Left renal cortex interstitium (tissue), 4 donors: Measurements from ENCODE around the gene ARID4A. TPM values are rescaled to one million over a fixed set of nuclear protein-coding genes. Genes with fewer than 3 reads are reported as not detected.
A peak's percentile ranks its signal among the peaks of the same experiment; 100 is the strongest.
"Not testable (repeated sequence)": the region's sequence is repeated elsewhere in the genome, so short reads cannot be mapped to it uniquely, and the experiment has no call there.

ENCODE experiments used
- DNase-seq, 4 donors: peaks; one replicate each; pipeline ENCODE4 v3.0.0-alpha.2; 2013; ENCODE audit warnings: low read depth in 4 of 4, low spot score in 2 of 4, missing footprints in 1 of 4
- polyA plus RNA-seq, 4 donors: library from polyadenylated mRNA; unstranded; fragments of 120-200 nt; gene quantifications; one replicate each; pipeline ENCODE4 v1.2.1, GENCODE V29; 2013; ENCODE audit not compliant: insufficient read length in 4 of 4

Gene ARID4A
- polyA plus RNA-seq: 10 to 100 TPM; 25.4 to 37.2 (median 32.4) TPM

GRCh38 chr14:58298477-58299400 is at the start of gene ARID4A:
TSS of gene ARID4A (plus strand) at chr14:58298555. CDS start at chr14:58299855, 1,300 bp downstream.
- DNase-seq: peak in 3 of 4 donors; percentile 13 to 24 (median 13)

DNA sequence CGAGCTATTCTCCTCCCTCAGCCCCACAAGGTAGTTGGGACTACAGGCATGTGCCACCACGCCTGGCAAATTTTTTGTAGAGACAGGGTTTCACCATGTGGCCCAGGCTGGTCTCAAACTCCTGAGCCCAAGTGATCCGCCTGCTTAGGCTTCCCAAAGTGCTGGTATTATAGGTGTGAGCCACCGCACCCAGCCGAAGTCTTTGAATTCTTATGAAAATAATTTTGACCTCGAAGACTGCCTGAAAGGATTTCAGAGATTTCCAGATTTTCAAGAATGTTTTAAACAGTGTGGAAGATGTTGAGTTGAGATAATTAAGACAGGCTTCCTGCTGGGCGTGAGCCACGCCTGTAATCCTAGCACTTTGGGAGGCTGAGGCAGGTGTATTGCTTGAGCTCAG is 48.7 kb upstream of the ARID4A start:
- no peak for DNase-seq

GRCh38 chr14:58258156-58258555 is 40.2 kb upstream of the ARID4A start:
- DNase-seq: no peak

DNA sequence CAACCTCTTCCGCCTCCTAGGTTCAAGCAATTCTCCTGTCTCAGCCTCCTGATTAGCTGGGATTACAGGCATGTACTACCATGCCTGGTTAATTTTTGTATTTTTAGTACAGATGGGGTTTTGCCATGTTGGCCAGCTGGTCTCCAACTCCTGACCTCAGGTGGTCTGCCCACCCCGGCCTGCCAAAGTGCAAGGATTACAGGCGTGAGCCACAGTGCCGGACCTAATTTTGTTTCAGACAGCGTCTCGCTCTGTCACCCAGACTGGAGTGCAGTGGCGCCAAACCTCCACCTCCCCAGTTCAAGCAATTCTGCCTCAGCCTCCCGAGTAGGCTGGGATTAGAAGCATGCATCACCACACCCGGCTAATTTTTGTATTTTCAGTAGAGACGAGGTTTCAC is 36.4 kb upstream of the ARID4A start:
- not testable (repeated sequence) for DNase-seq

GRCh38 chr14:58265401-58265800 is 33.0 kb upstream of the ARID4A start:
- peak in 2 of 4 donors; percentile 26 to 36 for DNase-seq

GRCh38 chr14:58270628-58271027 is 27.7 kb upstream of the ARID4A start:
- DNase-seq: no peak

- no peak for DNase-seq
Observed at GRCh38 chr14:58272588-58273372, 25.6 kb upstream of the ARID4A start.

GRCh38 chr14:58274881-58275280 is 23.5 kb upstream of the ARID4A start:
- DNase-seq: no peak

DNA sequence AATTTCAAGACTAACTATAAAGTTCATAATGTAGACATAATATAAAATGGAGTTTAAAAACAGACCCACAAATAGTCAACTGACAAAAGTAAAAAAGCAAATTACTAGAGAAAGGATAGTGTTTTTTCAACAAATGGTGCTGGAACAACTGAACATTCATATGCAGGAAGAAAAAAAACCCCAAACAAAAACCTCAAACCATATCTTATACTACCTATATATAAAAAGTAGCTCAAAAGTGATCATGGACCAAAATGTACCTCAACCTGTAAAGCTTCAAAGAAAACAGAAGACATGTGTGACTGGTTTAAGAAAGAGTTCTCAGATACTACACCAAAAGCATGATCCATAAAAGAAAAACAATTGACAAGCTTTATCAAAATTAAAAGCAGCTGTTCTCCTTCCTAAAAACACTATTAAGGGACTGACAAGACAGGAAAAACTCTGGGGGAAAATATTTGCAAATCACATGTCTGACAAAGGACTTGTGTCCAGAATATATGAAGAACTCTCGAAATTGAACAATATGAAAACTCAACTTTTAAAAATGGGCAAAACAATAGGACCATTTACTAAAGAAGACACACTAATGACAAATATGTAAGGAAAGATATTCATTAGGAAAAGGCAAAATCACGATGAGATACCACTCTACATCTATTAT is 22.7 kb upstream of the ARID4A start:
- DNase-seq: no peak

- DNase-seq: no peak
Observed at GRCh38 chr14:58276208-58276607, 22.1 kb upstream of the ARID4A start.

- DNase-seq: no peak
Observed at GRCh38 chr14:58278177-58278576, 20.2 kb upstream of the ARID4A start.

DNA sequence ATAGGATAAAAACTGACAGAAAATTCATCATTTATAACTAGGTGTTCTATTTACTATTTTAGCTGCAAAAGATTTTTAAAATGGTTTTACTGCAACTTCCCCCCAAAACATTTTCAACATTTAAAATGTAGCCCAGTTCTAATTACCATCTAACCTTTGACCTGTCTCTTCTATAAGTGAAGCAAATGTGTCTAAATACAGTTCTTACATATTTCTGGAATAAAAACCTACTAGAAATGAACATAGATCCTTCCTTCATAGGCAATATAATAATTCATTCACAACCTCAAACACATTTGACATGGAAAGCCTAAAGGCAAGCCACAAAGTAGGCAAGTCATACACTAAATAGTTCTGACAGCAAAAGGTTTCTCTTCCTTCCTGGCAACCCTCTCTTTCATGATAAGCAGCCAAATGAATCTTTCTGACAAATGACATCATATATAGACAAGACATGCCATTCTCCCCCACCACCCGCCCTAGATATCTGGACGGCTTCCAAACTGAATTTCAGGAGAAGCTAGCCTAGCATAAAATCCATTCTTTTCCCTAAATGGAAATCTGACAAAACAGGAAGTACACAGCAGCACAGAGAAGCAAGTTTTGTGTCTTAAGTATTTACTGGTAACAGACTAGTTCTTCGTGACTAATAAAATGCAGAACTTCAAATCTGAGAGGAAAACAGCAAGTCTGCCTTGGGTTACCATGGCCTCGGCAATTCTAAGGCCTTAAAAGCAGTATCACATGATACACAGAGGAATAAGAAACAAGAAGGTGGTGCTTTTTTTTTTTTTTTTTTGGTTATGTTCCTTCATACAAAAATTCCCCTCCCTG is 17.2 kb upstream of the ARID4A start:
- peak in 1 of 4 donors; percentile 32 for DNase-seq

DNA sequence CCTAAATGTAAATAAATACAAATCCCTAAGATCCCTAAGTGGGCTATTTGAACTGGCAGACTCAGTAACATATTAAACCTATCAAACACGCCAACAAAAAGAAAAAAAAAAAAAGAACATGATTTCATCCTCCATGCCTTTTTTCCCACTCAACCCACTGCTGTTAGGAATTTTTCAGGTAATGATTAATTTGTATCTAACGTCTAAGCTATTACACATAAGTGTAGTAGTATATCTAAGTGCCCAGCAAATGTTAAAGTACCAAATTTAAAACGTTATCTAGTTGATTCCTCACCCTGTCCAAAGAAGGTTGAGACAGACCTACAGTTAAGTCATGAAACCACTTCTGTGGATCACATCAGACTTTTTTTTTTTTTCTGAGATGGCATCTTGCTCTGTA is 16.4 kb upstream of the ARID4A start:
- no peak for DNase-seq

DNA sequence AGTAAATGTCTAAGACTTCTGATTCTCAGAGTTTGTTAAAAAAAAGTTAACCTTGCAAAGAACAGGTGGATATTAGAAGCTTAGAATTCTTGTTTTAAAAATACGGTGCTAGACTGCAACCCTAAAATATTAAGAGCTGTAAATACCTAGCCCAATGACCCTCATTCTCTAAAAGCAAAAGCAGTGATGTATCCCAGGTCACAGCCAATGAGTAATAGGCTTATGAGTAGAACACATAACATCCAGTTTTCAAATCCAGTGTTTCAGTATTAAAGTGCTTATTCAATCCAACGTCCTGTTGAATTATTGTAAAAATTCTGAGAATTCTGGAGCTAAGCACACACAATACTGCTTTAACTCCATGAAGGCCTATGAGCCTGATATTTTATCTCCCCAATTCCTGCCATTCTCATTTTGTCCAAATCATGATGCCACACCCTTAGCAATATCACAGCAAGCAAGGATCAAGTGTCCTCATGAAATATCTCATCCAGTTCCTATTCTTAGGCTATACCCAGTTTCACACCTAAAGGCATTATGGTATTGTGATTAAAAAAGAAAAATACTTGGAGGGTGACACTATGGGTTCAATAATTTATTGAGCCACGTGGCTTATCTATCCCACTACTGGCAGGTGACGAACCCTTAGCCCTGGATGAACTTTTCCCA is 15.3 kb upstream of the ARID4A start:
- DNase-seq: no peak

- no peak for DNase-seq
Observed at GRCh38 chr14:58283730-58284129, 14.6 kb upstream of the ARID4A start.

- DNase-seq: no peak
Observed at GRCh38 chr14:58285132-58285531, 13.2 kb upstream of the ARID4A start.

- no peak for DNase-seq
Observed at GRCh38 chr14:58287607-58288042, 10.7 kb upstream of the ARID4A start.

GRCh38 chr14:58288106-58288792 is 10.1 kb upstream of the ARID4A start:
- no peak for DNase-seq

- DNase-seq: no peak
Observed at GRCh38 chr14:58291646-58292045, 6.7 kb upstream of the ARID4A start.
